GM12892 (cell line): ENCODE data around the gene CLSTN1.

ENCODE experiments used
- POLR2A ChIP-seq: IDR thresholded peaks from 2 replicates; pipeline ENCODE4 v1.6.1; 2011; ENCODE audit warnings: low read depth, low read length, control low read depth
- POLR2AphosphoS5 ChIP-seq: IDR thresholded peaks from 2 replicates; pipeline ENCODE4 v1.6.1; 2011; ENCODE audit warnings: low read depth, low read length, control low read depth

DNA sequence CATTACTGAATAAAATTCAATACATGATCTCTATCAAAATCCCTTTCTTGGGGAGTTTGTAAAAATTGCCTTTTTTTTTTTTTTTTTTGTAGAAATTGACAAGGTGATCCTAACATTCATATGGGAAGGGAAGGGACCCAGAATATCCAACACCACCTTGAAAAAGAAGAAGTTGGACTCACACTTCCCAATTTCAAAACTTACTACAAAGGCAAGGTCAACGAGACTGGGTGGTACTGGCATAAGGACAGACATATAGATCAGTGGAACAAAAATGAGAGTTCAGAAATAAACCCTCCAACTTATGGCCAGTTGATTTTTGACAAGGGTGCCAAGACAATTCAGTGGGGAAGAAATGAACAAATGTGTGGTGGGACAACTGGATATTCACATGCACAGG is 31.4 kb upstream of the CLSTN1 start:
- TF ChIP-seq POLR2A (no peak), POLR2AphosphoS5 (no peak)
